BE2C (cell line): Measurements from ENCODE around the gene LINC00237.

Experiments
- DNase-seq: peaks from one replicate; pipeline ENCODE4 v3.0.0-alpha.2; 2020
- H3K27me3 ChIP-seq: fragments of 250-450 bp; sonication (Bioruptor Pico); 2 replicates; pipeline ENCODE4 v1.5.1; 2020; ENCODE audit warnings: mild to moderate bottlenecking
- H3K36me3 ChIP-seq: fragments of 250-450 bp; sonication (Bioruptor Pico); 2 replicates; pipeline ENCODE4 v1.5.1; 2020; ENCODE audit warnings: mild to moderate bottlenecking
- H3K4me1 ChIP-seq: fragments of 250-450 bp; sonication (Bioruptor Pico); 2 replicates; pipeline ENCODE4 v1.5.1; 2020
- H3K4me3 ChIP-seq: 2 replicates; pipeline ENCODE4 v1.5.1; 2011; ENCODE audit warnings: low read depth, low read length
- H3K9me3 ChIP-seq: fragments of 250-450 bp; sonication (Bioruptor Pico); 2 replicates; pipeline ENCODE4 v1.5.1; 2020
- CTCF ChIP-seq: IDR thresholded peaks from 2 replicates; pipeline ENCODE4 v1.5.1; 2012; ENCODE audit warnings: mild to moderate bottlenecking, low read depth, low read length

LINC00237 gene

GRCh38 chr20:21136015-21136732, 30.0 kb upstream of the LINC00237 start:
- Histone ChIP-seq H3K9me3 (no peaks in the 10 kb centered on the region), H3K4me1 (no peaks in the 10 kb centered on the region; the same call in 1 of the 2 replicates), H3K4me3 (no peak overlapping the region), H3K27me3 (no peaks in the 10 kb centered on the region), H3K36me3 (peaks cover 17% of the 10 kb centered on the region)
- no peak for TF ChIP-seq CTCF
- DNase-seq: no peak

- H3K4me1 ChIP-seq: no peaks in the 10 kb centered on the region
- peaks cover 17% of the 10 kb centered on the region for H3K36me3 ChIP-seq
- H3K9me3 ChIP-seq: no peaks in the 10 kb centered on the region
- no peak for TF ChIP-seq CTCF
- H3K4me3 ChIP-seq: no peak overlapping the region
- DNase-seq: no peak
- no peaks in the 10 kb centered on the region for H3K27me3 ChIP-seq
Observed at GRCh38 chr20:21134883-21135493, 28.8 kb upstream of the LINC00237 start.

GRCh38 chr20:21133917-21134622, 27.9 kb upstream of the LINC00237 start:
- H3K4me3 ChIP-seq: no peak overlapping the region
- TF ChIP-seq CTCF: no peak
- H3K27me3 ChIP-seq: no peaks in the 10 kb centered on the region
- H3K9me3 ChIP-seq: no peaks in the 10 kb centered on the region
- peaks cover 17% of the 10 kb centered on the region for H3K36me3 ChIP-seq
- no peaks in the 10 kb centered on the region for H3K4me1 ChIP-seq
- DNase-seq: no peak

GRCh38 chr20:21133404-21133803, 27.2 kb upstream of the LINC00237 start:
- DNase-seq: no peak
- no peak overlapping the region for H3K4me3 ChIP-seq
- peaks cover 17% of the 10 kb centered on the region for H3K36me3 ChIP-seq
- H3K27me3 ChIP-seq: no peaks in the 10 kb centered on the region
- no peaks in the 10 kb centered on the region; the same call in 1 of the 2 replicates for H3K4me1 ChIP-seq
- no peak for TF ChIP-seq CTCF
- no peaks in the 10 kb centered on the region for H3K9me3 ChIP-seq

- no peak for DNase-seq
- no peak overlapping the region for H3K4me3 ChIP-seq
- H3K36me3 ChIP-seq: peaks cover 9% of the 10 kb centered on the region
- H3K4me1 ChIP-seq: no peaks in the 10 kb centered on the region; the same call in 1 of the 2 replicates
- TF ChIP-seq CTCF: peak; percentile 60
- no peaks in the 10 kb centered on the region for H3K27me3 ChIP-seq
- no peaks in the 10 kb centered on the region for H3K9me3 ChIP-seq
Observed at GRCh38 chr20:21129861-21130260, 23.7 kb upstream of the LINC00237 start.
